GM10248 (cell line): ENCODE results near the gene FYCO1.
A peak's percentile ranks its signal among the peaks of the same experiment; 100 is the strongest.

Source experiments
- CTCF ChIA-PET: fragments of 300-600 bp; sonication (Branson Sonifier 250); formaldehyde crosslinking; extraction: SDS; loops from one replicate; lab custom pipeline; 2021; ENCODE audit warnings: antibody characterized with exemption; lab: Yijun Ruan, JAX
- POLR2A ChIA-PET: fragments of 350-650 bp; sonication (Branson Sonifier 250); formaldehyde crosslinking; extraction: SDS; loops from one replicate; lab custom pipeline; 2020; ENCODE audit warnings: antibody characterized with exemption; lab: Yijun Ruan, JAX
- DNase-seq: peaks from one replicate; pipeline ENCODE4 v3.0.0; 2012; ENCODE audit errors: extremely low spot score
- CTCF ChIP-seq: IDR thresholded peaks from 2 replicates; pipeline ENCODE4 v1.5.1; 2012; ENCODE audit warnings: mild to moderate bottlenecking, low read depth; ENCODE audit errors: extremely low read depth, missing control alignments, control extremely low read depth

The FYCO1 gene

DNA sequence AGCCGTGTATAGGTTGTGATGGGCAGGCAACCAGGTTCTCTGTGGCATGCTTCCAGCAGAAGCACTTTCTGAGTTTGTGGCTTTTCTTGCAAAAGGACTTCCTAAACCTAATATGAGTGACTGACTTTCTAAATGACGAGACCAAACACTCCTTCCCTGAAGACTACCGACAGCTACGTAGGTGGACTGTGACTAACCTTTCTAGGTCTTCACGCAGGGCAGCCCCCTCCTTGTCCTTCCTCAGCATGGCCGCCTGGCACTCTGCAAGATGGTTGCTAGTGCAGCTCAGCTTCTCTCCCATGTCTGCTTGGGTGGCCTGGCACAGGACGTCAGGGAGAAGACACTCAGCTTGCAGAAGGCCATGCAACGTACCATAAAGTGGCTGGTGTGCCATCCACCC lies 31.5 kb downstream of the FYCO1 start:
- POLR2A ChIA-PET: no interaction called here
- CTCF ChIA-PET: interaction anchor here (0.9 to 11.6 kb wide), 8 partner anchors 10 to 304 kb away, joined by 3 to 106 read pairs (median 5); partner anchors contain the start of gene CXCR6
- TF ChIP-seq CTCF: no peak
- peak; percentile 67 for DNase-seq

- DNase-seq: peak; percentile 70
- ChIA-PET POLR2A (interaction anchor here (1.1 kb wide), 1 partner anchor 103 kb away, joined by 4 read pairs; no protein-coding TSS in a partner anchor), CTCF (interaction anchor here (0.7 to 11.6 kb wide), 10 partner anchors 8 to 408 kb away, joined by 3 to 106 read pairs (median 4); no protein-coding TSS in a partner anchor)
- no peak for TF ChIP-seq CTCF
Observed at GRCh38 chr3:45962033-45962432, 33.6 kb downstream of the FYCO1 start.

- ChIA-PET POLR2A (no interaction called here), CTCF (interaction anchor here (3.5 to 11.6 kb wide), 4 partner anchors 13 to 118 kb away, joined by 13 to 106 read pairs (median 52); no protein-coding TSS in a partner anchor)
- no peak for TF ChIP-seq CTCF
- DNase-seq: no peak
Observed at GRCh38 chr3:45960289-45960688, 35.3 kb downstream of the FYCO1 start.

GRCh38 chr3:45959201-45959600 lies 36.4 kb downstream of the FYCO1 start:
- DNase-seq: no peak
- TF ChIP-seq CTCF: no peak
- CTCF ChIA-PET: interaction anchor here (0.8 to 11.6 kb wide), 6 partner anchors 9 to 119 kb away, joined by 4 to 71 read pairs (median 12); no protein-coding TSS in a partner anchor
- POLR2A ChIA-PET: no interaction called here

DNA sequence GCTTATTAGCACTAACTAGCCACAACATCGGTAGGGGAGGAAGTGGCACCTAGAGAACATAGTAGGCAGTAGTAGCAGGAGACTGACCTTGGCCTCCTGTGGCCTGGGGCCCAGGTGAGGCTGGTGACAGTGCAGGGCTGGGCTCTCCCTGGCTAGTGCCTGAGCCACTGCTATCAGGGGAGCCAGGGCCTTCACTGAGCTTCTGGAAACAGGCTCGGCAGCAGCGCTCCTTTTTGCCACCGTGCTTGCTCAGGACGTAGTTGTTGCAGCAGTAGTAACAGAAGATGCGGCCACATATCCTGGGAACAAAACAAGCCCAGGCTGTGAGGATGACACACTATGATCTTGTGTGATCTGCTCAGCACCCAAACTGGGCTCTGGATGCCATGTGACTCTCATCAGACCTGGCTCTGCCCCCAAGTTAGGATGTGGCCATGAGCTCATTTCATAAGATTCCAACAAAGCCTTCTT lies 37.3 kb downstream of the FYCO1 start:
- CTCF ChIA-PET: interaction anchor here (0.8 to 11.6 kb wide), 7 partner anchors 10 to 120 kb away, joined by 3 to 71 read pairs (median 12); no protein-coding TSS in a partner anchor
- no peak for DNase-seq
- no peak for TF ChIP-seq CTCF
- POLR2A ChIA-PET: interaction anchor here (1.3 kb wide), 1 partner anchor 139 kb away, joined by 3 read pairs; no protein-coding TSS in a partner anchor

DNA sequence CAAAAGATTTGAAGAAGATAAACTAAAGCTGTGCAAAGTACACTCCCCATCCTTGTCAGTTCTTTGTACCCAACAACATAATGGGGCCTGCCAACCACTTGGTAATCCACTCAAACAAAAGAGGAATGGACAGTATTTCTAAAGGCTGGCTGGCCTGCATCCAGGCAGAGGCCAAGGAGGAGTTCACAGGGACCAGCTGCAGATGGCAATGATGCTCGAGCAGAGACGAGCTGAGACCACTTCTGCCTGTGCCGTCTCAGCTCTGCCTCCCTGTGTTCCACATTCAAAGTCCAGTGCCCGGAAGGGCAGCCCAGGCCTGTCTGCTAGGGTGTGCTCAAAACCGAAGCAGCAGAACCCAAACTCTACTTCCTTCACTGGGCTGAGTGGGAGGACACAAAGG lies 38.0 kb downstream of the FYCO1 start:
- no peak for DNase-seq
- POLR2A ChIA-PET: interaction anchor here (1.3 kb wide), 1 partner anchor 140 kb away, joined by 3 read pairs; no protein-coding TSS in a partner anchor
- CTCF ChIA-PET: interaction anchor here (0.9 to 11.6 kb wide), 5 partner anchors 10 to 120 kb away, joined by 3 to 71 read pairs (median 13); no protein-coding TSS in a partner anchor
- TF ChIP-seq CTCF: no peak
